ENCODE measurements around the gene SPOCK2. TPM values are rescaled to one million over a fixed set of nuclear protein-coding genes. Genes with fewer than 3 reads are reported as not detected.

The SPOCK2 gene
- total and polyA plus RNA-seq, 2 donors (not counting 1 experiment from before 2014, with no cell fraction given) = 39.1 to 139 TPM

DNA sequence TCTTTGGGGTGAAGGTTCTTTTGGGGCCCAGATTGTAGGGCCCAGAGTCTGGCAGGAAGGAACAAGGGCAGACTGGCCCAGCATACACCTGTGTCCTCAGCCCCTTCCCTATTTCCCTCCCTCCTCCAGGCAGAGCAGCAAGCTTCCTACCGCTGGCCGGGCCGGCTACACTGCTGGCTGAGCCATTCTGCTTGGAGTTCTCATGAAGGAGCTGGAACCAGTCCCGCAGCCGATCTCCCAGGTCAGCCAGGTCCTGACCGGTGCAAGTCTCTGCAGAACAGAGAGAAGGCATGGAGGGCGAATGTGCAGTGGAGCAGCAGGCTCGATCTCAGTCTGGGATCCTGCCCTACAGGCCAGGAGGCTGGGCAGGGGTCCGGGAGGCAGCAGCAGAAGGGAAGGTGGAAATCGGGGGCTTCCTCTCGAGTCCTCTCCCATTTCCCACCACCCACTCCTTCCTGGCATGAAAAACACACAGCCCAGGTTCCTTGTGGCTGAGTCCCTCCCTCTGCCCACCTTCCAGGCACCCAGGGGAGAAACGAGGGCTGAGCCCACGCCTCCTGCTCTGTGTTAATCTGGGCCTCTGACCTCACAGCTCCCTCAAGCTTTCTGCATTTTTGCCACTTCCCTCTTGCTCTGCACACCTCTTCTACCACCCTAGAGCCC lies 20.8 kb downstream of the SPOCK2 start:
- ChIA-PET POLR2A (no interaction called here), CTCF (interaction anchor here (1.2 to 2.5 kb wide), 2 partner anchors 19 to 270 kb away, joined by 3 to 7 read pairs; no protein-coding TSS in a partner anchor)
- Histone ChIP-seq H3K79me2 (ENCODE audit: control insufficient read depth, insufficient read depth, low read length) (no peaks in the 10 kb centered on the region), H4K20me1 (ENCODE audit: control insufficient read depth, insufficient read depth, low read length, poor library complexity, severe bottlenecking) (peaks cover 19% of the 10 kb centered on the region), H3K4me1 (ENCODE audit: control insufficient read depth in 2 of 2, insufficient read depth in 2 of 2, low read length in 2 of 2) (no peaks in the 10 kb centered on the region), H3K9me3 (ENCODE audit: control extremely low read depth in 1 of 3, control insufficient read depth in 2 of 3, insufficient read depth in 1 of 3, low read length in 2 of 3) (peaks cover 0 to 6% (median 0%) of the 10 kb centered on the region in 3 donors), H3K9ac (ENCODE audit: low read length) (no peak overlapping the region), H2AFZ (ENCODE audit: insufficient read depth, low read depth, low read length, poor library complexity, severe bottlenecking) (no peak overlapping the region), H3K4me3 (ENCODE audit: control extremely low read depth in 1 of 5, extremely low read depth in 1 of 5, insufficient read depth in 1 of 5, low read depth in 2 of 5, low read length in 4 of 5) (no peak overlapping the region), H3K27me3 (replicated peaks in 1 of 4; ENCODE audit: control extremely low read depth in 1 of 4, control insufficient read depth in 3 of 4, insufficient read depth in 4 of 4, low read length in 3 of 4) (no peaks in the 10 kb centered on the region), H3K27ac (ENCODE audit: low read length in 2 of 2) (no peak overlapping the region), H3K36me3 (replicated peaks in 1 of 2; ENCODE audit: control extremely low read depth in 1 of 2, control insufficient read depth in 1 of 2, extremely low read depth in 1 of 2, insufficient read depth in 2 of 2, low read length in 1 of 2) (peaks cover 0 to 79% of the 10 kb centered on the region in 2 experiments), H3K4me2 (replicated peaks; ENCODE audit: low read depth, low read length, poor library complexity, severe bottlenecking) (no peak overlapping the region)
- intact Hi-C loops (cut with micrococcal nuclease) = no loop called here
- Mint-ChIP-seq H3K9me3 (ENCODE audit: insufficient read depth) (no peaks in the 10 kb centered on the region), H3K27ac (no peak overlapping the region), H3K4me1 (no peaks in the 10 kb centered on the region), H3K4me3 (no peak overlapping the region), H3K27me3 (no peaks in the 10 kb centered on the region)
- ATAC-seq (ENCODE audit: low read depth) (no peak), DNase-seq (no peak)
- 91% methylated on average over 13 of the region's 13 CpGs for WGBS (ENCODE audit: insufficient coverage)
- TF ChIP-seq, protein P1, sequence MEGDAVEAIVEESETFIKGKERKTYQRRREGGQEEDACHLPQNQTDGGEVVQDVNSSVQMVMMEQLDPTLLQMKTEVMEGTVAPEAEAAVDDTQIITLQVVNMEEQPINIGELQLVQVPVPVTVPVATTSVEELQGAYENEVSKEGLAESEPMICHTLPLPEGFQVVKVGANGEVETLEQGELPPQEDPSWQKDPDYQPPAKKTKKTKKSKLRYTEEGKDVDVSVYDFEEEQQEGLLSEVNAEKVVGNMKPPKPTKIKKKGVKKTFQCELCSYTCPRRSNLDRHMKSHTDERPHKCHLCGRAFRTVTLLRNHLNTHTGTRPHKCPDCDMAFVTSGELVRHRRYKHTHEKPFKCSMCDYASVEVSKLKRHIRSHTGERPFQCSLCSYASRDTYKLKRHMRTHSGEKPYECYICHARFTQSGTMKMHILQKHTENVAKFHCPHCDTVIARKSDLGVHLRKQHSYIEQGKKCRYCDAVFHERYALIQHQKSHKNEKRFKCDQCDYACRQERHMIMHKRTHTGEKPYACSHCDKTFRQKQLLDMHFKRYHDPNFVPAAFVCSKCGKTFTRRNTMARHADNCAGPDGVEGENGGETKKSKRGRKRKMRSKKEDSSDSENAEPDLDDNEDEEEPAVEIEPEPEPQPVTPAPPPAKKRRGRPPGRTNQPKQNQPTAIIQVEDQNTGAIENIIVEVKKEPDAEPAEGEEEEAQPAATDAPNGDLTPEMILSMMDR (IDR thresholded peaks at IDR 0.05) = no peak
- no peak for TF ChIP-seq EZH2 (IDR thresholded peaks at IDR 0.05; ENCODE audit: borderline replicate concordance, insufficient read depth, low read depth, low read length, poor library complexity, severe bottlenecking)

Data from B cell (primary cell).